SK-N-SH (cell line): ENCODE results near the gene NR5A2. TPM values are rescaled to one million over a fixed set of nuclear protein-coding genes. Genes with fewer than 3 reads are reported as not detected.
"Not testable (repeated sequence)": the region's sequence is repeated elsewhere in the genome, so short reads cannot be mapped to it uniquely, and the experiment has no call there.

Experiments
- CTCF ChIA-PET: fragments of 300-600, 350-600 bp; formaldehyde crosslinking; extraction: SDS; loops from one replicate; lab custom pipeline; 2021; lab: Yijun Ruan, JAX
- POLR2A ChIA-PET: fragments of 350-600 bp; sonication (Branson Sonifier 250); formaldehyde crosslinking; extraction: SDS; loops from one replicate; lab custom pipeline; 2020; ENCODE audit warnings: antibody characterized with exemption, inconsistent platforms; lab: Yijun Ruan, JAX
- DNase-seq: peaks from one replicate; pipeline ENCODE4 v3.0.0; 2012
- H2AFZ ChIP-seq: fragments of 200-600 bp; sonication (generic); 2 replicates; pipeline ENCODE4 v1.8.1; 2016; ENCODE audit warnings: antibody characterized with exemption, mild to moderate bottlenecking, low read depth
- H3F3A ChIP-seq: fragments of 200-600 bp; sonication (generic); replicated peaks from 2 replicates; pipeline ENCODE3; 2016; ENCODE audit warnings: antibody characterized with exemption, mild to moderate bottlenecking; ENCODE audit not compliant: insufficient read depth
- H3K27ac ChIP-seq, 2 experiments: fragments of 200-500 bp in 1 of 2; fragments of 200-600 bp in 1 of 2; sonication (Bioruptor generic) in 1 of 2; sonication (generic), shearing (Covaris generic) in 1 of 2; 2 replicates each; pipeline versions ENCODE4 v1.5.1 to v1.6.1; 2014 to 2016; ENCODE audit warnings: low read depth in 2 of 2, inconsistent platforms in 1 of 2, low read length in 1 of 2, mild to moderate bottlenecking in 1 of 2, mixed read lengths in 1 of 2
- H3K27me3 ChIP-seq: fragments of 200-600 bp; sonication (generic), shearing (Covaris generic); 2 replicates; pipeline ENCODE4 v1.6.1; 2016; ENCODE audit warnings: mixed run types; ENCODE audit not compliant: insufficient read depth
- H3K36me3 ChIP-seq, 2 experiments: fragments of 200-500 bp in 1 of 2; fragments of 200-600 bp in 1 of 2; sonication (Bioruptor generic) in 1 of 2; sonication (generic) in 1 of 2; replicated peaks in 1 of 2; 2 replicates each; pipeline versions ENCODE3 to v1.5.1; 2014 to 2016; ENCODE audit warnings: low read length in 1 of 2, mild to moderate bottlenecking in 1 of 2; ENCODE audit not compliant: insufficient read depth in 2 of 2, control insufficient read depth in 1 of 2
- H3K4me1 ChIP-seq, 2 experiments: fragments of 200-500 bp in 1 of 2; fragments of 200-600 bp in 1 of 2; sonication (Bioruptor generic) in 1 of 2; sonication (generic), shearing (Covaris generic) in 1 of 2; 2 replicates each; pipeline versions ENCODE4 v1.5.1 to v1.6.1; 2014 to 2016; ENCODE audit warnings: low read depth in 1 of 2, low read length in 1 of 2, mixed run types in 1 of 2; ENCODE audit not compliant: insufficient read depth in 2 of 2, control insufficient read depth in 1 of 2
- H3K4me2 ChIP-seq: fragments of 200-600 bp; sonication (generic), shearing (Covaris generic); 2 replicates; pipeline ENCODE4 v1.6.1; 2017; ENCODE audit warnings: mixed run types
- H3K4me3 ChIP-seq, 2 experiments: fragments of 200-500 bp in 1 of 2; fragments of 200-600 bp in 1 of 2; sonication (Bioruptor generic) in 1 of 2; sonication (generic), shearing (Covaris generic) in 1 of 2; 2 replicates each; pipeline versions ENCODE4 v1.5.1 to v1.8.1; 2014 to 2016; ENCODE audit warnings: low read depth in 2 of 2, inconsistent platforms in 1 of 2, low read length in 1 of 2, mild to moderate bottlenecking in 1 of 2, mixed read lengths in 1 of 2, moderate library complexity in 1 of 2
- H3K79me2 ChIP-seq: fragments of 200-600 bp; sonication (generic); 2 replicates; pipeline ENCODE4 v1.8.1; 2017; ENCODE audit warnings: mild to moderate bottlenecking; ENCODE audit not compliant: insufficient read depth
- H3K9ac ChIP-seq: fragments of 200-600 bp; sonication (generic); 2 replicates; pipeline ENCODE4 v1.6.1; 2017; ENCODE audit warnings: mixed run types
- H3K9me2 ChIP-seq: fragments of 200-600 bp; sonication (generic); 2 replicates; pipeline ENCODE4 v1.6.1; 2017; ENCODE audit warnings: mixed run types
- H3K9me3 ChIP-seq: fragments of 200-600 bp; sonication (generic); 2 replicates; pipeline ENCODE4 v1.6.1; 2017; ENCODE audit warnings: mixed run types, mild to moderate bottlenecking, moderate library complexity
- H4K20me1 ChIP-seq: fragments of 200-600 bp; sonication (generic); 2 replicates; pipeline ENCODE4 v1.6.1; 2017; ENCODE audit warnings: mild to moderate bottlenecking, mixed run types; ENCODE audit not compliant: insufficient read depth
- CTCF ChIP-seq: fragments of 200-600 bp; sonication (generic); IDR thresholded peaks from 2 replicates; pipeline ENCODE4 v1.6.1; 2017; ENCODE audit warnings: antibody characterized with exemption, mild to moderate bottlenecking, moderate library complexity
- EZH2phosphoT487 ChIP-seq: fragments of 200-600 bp; sonication (generic); IDR thresholded peaks from 2 replicates; pipeline ENCODE4 v1.6.1; 2017; ENCODE audit warnings: low read depth, mixed run types, mild to moderate bottlenecking, antibody characterized with exemption, moderate library complexity, borderline replicate concordance
- FOXJ3 ChIP-seq: sonication (generic); formaldehyde crosslinking; IDR thresholded peaks from 2 replicates; pipeline ENCODE4 v1.5.1; 2020; ENCODE audit warnings: mild to moderate bottlenecking, missing genetic modification reagents
- MAX ChIP-seq: IDR thresholded peaks from 2 replicates; pipeline ENCODE4 v1.4.0; 2012; ENCODE audit warnings: low read depth
- NFIC ChIP-seq: IDR thresholded peaks from 2 replicates; pipeline ENCODE4 v1.4.0; 2012; ENCODE audit warnings: borderline replicate concordance
- RAD21 ChIP-seq: IDR thresholded peaks from 2 replicates; pipeline ENCODE4 v1.6.1; 2012; ENCODE audit warnings: mild to moderate bottlenecking, low read length
- RCOR1 ChIP-seq: fragments of 150-350 bp; IDR thresholded peaks from 2 replicates; pipeline ENCODE4 v1.6.1; 2017; ENCODE audit warnings: antibody characterized with exemption, low read length
- RXRA ChIP-seq: IDR thresholded peaks from 2 replicates; pipeline ENCODE4 v1.4.0; 2012; ENCODE audit warnings: low read depth, mild to moderate bottlenecking, borderline replicate concordance
- TAF1 ChIP-seq: IDR thresholded peaks from 2 replicates; pipeline ENCODE4 v1.6.1; 2012; ENCODE audit warnings: low read depth, mild to moderate bottlenecking, low read length, moderate library complexity, borderline replicate concordance
- TCF12 ChIP-seq: IDR thresholded peaks from 2 replicates; pipeline ENCODE4 v1.4.0; 2012
- USF1 ChIP-seq: IDR thresholded peaks from 2 replicates; pipeline ENCODE4 v1.4.0; 2012; ENCODE audit warnings: low read depth, borderline replicate concordance
- ZBTB33 ChIP-seq: IDR thresholded peaks from 2 replicates; pipeline ENCODE4 v1.4.0; 2012; ENCODE audit warnings: low read depth, borderline replicate concordance
- WGBS: methylation state at CpG from one replicate; pipeline ENCODE4 v1.1.6; 2017; ENCODE audit warnings: low lambda C conversion rate; 5-methylcytosine and 5-hydroxymethylcytosine counted together
- polyA plus RNA-seq, 3 experiments: library from polyadenylated mRNA; depleted of rRNA; stranded (reverse); fragments of >200 nt; gene quantifications; 2 replicates each; pipeline ENCODE4 v1.2.3, GENCODE V29; 2012

NR5A2 gene
- polyA plus RNA-seq, 1 of the 3 experiments (the other 2 are of a cell fraction) = not detected

- WGBS = 15% methylated on average over 4 of the region's 4 CpGs
- Histone ChIP-seq H3K9ac (no peak overlapping the region), H4K20me1 (no peaks in the 10 kb centered on the region), H3F3A (peaks cover 12% of the 10 kb centered on the region), H3K4me2 (no peak overlapping the region), H3K27ac (no peak overlapping the region)
- DNase-seq = no peak
- CTCF ChIA-PET = no interaction called here
- TF ChIP-seq ZBTB33 = no peak
- TF ChIP-seq RXRA = no peak
- no peak for TF ChIP-seq FOXJ3
- peak; percentile 60 for TF ChIP-seq NFIC
- TF ChIP-seq USF1 = no peak
- TF ChIP-seq RAD21 = no peak
- TF ChIP-seq TCF12 = no peak
- no peak for TF ChIP-seq CTCF
- no peak for TF ChIP-seq EZH2phosphoT487
- TF ChIP-seq MAX = 0 out of 2 replicates have a peak, but pooled peaks have one; percentile 35
- no peak for TF ChIP-seq RCOR1
- TF ChIP-seq TAF1 = no peak
- TF ChIP-seq, all 33 proteins: peak for 2
- POLR2A ChIA-PET = no interaction called here
- H3K4me1 ChIP-seq = peaks cover 0 to 16% of the 10 kb centered on the region in 2 experiments; a peak in 3 of 4 replicates
- no peaks in the 10 kb centered on the region for H3K36me3 ChIP-seq
- H3K79me2 ChIP-seq = no peaks in the 10 kb centered on the region
- H3K9me3 ChIP-seq = no peaks in the 10 kb centered on the region
- H3K4me3 ChIP-seq = no peak overlapping the region
- H3K9me2 ChIP-seq = no peaks in the 10 kb centered on the region
- no peak overlapping the region for H2AFZ ChIP-seq
- H3K27me3 ChIP-seq = no peaks in the 10 kb centered on the region
Observed at GRCh38 chr1:200184196-200184595, 156.7 kb downstream of the NR5A2 start.

- H3F3A ChIP-seq, H3K9me2 ChIP-seq, DNase-seq, H3K4me2 ChIP-seq, H3K4me1 ChIP-seq, H3K4me3 ChIP-seq, H2AFZ ChIP-seq, H3K9me3 ChIP-seq, H4K20me1 ChIP-seq, H3K79me2 ChIP-seq, H3K36me3 ChIP-seq, H3K9ac ChIP-seq, H3K27ac ChIP-seq, H3K27me3 ChIP-seq, POLR2A ChIA-PET: not testable (repeated sequence)
- WGBS = 56% methylated on average over 7 of the region's 8 CpGs
- CTCF ChIA-PET = interaction anchor here (1.0 kb wide), 1 partner anchor 509 kb away, joined by 3 read pairs; no protein-coding TSS in a partner anchor
Observed at GRCh38 chr1:200185191-200185590, 157.7 kb downstream of the NR5A2 start.

GRCh38 chr1:200187332-200187731 is 159.8 kb downstream of the NR5A2 start:
- H3K79me2 ChIP-seq, DNase-seq, H3K4me3 ChIP-seq, H3K4me2 ChIP-seq, H3K9me2 ChIP-seq, H3F3A ChIP-seq, H3K27me3 ChIP-seq, H4K20me1 ChIP-seq, CTCF ChIA-PET, H3K9ac ChIP-seq, H3K4me1 ChIP-seq, H2AFZ ChIP-seq, H3K36me3 ChIP-seq, H3K9me3 ChIP-seq, H3K27ac ChIP-seq, POLR2A ChIA-PET: not testable (repeated sequence)
- 42% methylated on average over 2 of the region's 2 CpGs for WGBS
